K562 (cell line): ENCODE measurements around the gene BEST3. TPM values are rescaled to one million over a fixed set of nuclear protein-coding genes. Genes with fewer than 3 reads are reported as not detected.

Source experiments
- BACH1 ChIP-seq: fragments of 200-800 bp; sonication (Bioruptor generic); IDR thresholded peaks from 2 replicates; pipeline ENCODE4 v1.6.1; 2016; ENCODE audit warnings: missing genetic modification characterization, missing compliant biosample characterization
- BCLAF1 ChIP-seq, 2 experiments: fragments of 450-650 bp in 1 of 2; IDR thresholded peaks; 2 replicates each; pipeline ENCODE4 v1.6.1; 2011 to 2017; ENCODE audit warnings: low read depth in 2 of 2, antibody characterized with exemption in 1 of 2, borderline replicate concordance in 1 of 2, low read length in 1 of 2, mild to moderate bottlenecking in 1 of 2, mixed read lengths in 1 of 2; ENCODE audit not compliant: control insufficient read depth in 1 of 2
- CBX2 ChIP-seq: fragments of 200-600 bp; sonication (generic); IDR thresholded peaks from one replicate; pipeline ENCODE4 v1.6.1; 2012; ENCODE audit warnings: mild to moderate bottlenecking, low read length, inconsistent platforms; ENCODE audit not compliant: insufficient read depth, poor library complexity, severe bottlenecking
- CREB3L1 ChIP-seq: fragments of 450-650 bp; IDR thresholded peaks from 2 replicates; pipeline ENCODE4 v1.6.1; 2014; ENCODE audit warnings: low read depth, mild to moderate bottlenecking, moderate library complexity, borderline replicate concordance
- E4F1 ChIP-seq: fragments of 250-450 bp; sonication (Bioruptor Pico); IDR thresholded peaks from 2 replicates; pipeline ENCODE4 v1.5.0; 2021; ENCODE audit warnings: mild to moderate bottlenecking, borderline replicate concordance
- ID3 ChIP-seq, 2 experiments: fragments of 250-450 bp in 1 of 2; fragments of 450-650 bp in 1 of 2; sonication (Bioruptor Pico) in 1 of 2; IDR thresholded peaks; 2 replicates each; pipeline versions ENCODE4 v1.6.1 to v1.8.0; 2016 to 2021; ENCODE audit warnings: mild to moderate bottlenecking in 2 of 2, moderate library complexity in 2 of 2, missing compliant biosample characterization in 1 of 2, missing genetic modification characterization in 1 of 2
- KAT2B ChIP-seq: IDR thresholded peaks from one replicate; pipeline ENCODE4 v1.6.1; 2012; ENCODE audit warnings: low read depth, mild to moderate bottlenecking, control low read depth, inconsistent platforms, low read length, moderate library complexity
- MBD2 ChIP-seq: sonication (generic); IDR thresholded peaks from 2 replicates; pipeline ENCODE4 v1.6.1; 2016; ENCODE audit warnings: low read depth, borderline replicate concordance
- MXI1 ChIP-seq: IDR thresholded peaks from 2 replicates; pipeline ENCODE4 v1.6.1; 2011; ENCODE audit warnings: low read depth, mild to moderate bottlenecking, improper control_type of control experiment, low read length
- RBFOX2 ChIP-seq: fragments of 200-400 bp; formaldehyde crosslinking; IDR thresholded peaks from 2 replicates; pipeline ENCODE4 v1.6.1; 2017; ENCODE audit warnings: low read depth, mild to moderate bottlenecking, low read length, moderate library complexity
- SMC3 ChIP-seq: conservative IDR thresholded peaks from 2 replicates; pipeline ENCODE4 v1.6.1; 2011; ENCODE audit warnings: low read depth, low read length, improper control_type of control experiment; ENCODE audit not compliant: insufficient read depth
- SPI1 ChIP-seq: IDR thresholded peaks from 2 replicates; pipeline ENCODE4 v1.6.1; 2011; ENCODE audit warnings: low read depth, low read length, control low read depth, borderline replicate concordance
- TAF7 ChIP-seq: fragments of 450-650 bp; IDR thresholded peaks from 2 replicates; pipeline ENCODE4 v1.6.1; 2016; ENCODE audit warnings: missing genetic modification characterization, missing compliant biosample characterization
- THRAP3 ChIP-seq: fragments of 450-650 bp; IDR thresholded peaks from 2 replicates; pipeline ENCODE4 v1.6.1; 2016; ENCODE audit warnings: mild to moderate bottlenecking, inconsistent platforms, borderline replicate concordance
- ZBTB33 ChIP-seq: sonication (generic); formaldehyde crosslinking; IDR thresholded peaks from 2 replicates; pipeline ENCODE4 v1.8.1; 2023; ENCODE audit warnings: mild to moderate bottlenecking, missing genetic modification reagents
- ZNF589 ChIP-seq: fragments of 200-800 bp; sonication (Bioruptor generic); IDR thresholded peaks from 2 replicates; pipeline ENCODE4 v1.6.1; 2016; ENCODE audit warnings: low read depth, missing genetic modification characterization, missing compliant biosample characterization
- polyA plus RNA-seq, 8 experiments: library from polyadenylated mRNA; depleted of rRNA in 4 of 8; stranded (reverse) in 5 of 8; unstranded in 3 of 8; fragments of >200 nt; fragmentation: Nextera tagmentation in 2 of 8; fragmentation: Illumina TruSeq in 1 of 8; extraction: Ambion mirVana in 2 of 8; extraction: Trizol in 1 of 8; gene quantifications; 2 replicates each; pipeline versions ENCODE4 v1.2.1 to v1.2.3, GENCODE V29; 2011 to 2014; ENCODE audit warnings: inconsistent platforms in 1 of 8, missing spikeins in 1 of 8
- total RNA-seq, 7 experiments: library from RNA; depleted of rRNA in 6 of 7; stranded (reverse); fragments of >200 nt in 6 of 7; fragmentation: Illumina TruSeq in 2 of 7; extraction: Trizol in 2 of 7; gene quantifications; 2 replicates each; pipeline versions ENCODE4 v1.2.1 to v1.2.3, GENCODE V29; 2011 to 2021; ENCODE audit warnings: low replicate concordance in 1 of 7

BEST3 gene
- total and polyA plus RNA-seq, 9 of the 15 experiments (the other 6 are each of a cell fraction or from before 2014, with no cell fraction given): 0.15 TPM; not detected in 8

GRCh38 chr12:69639400-69640016, 59.6 kb downstream of the BEST3 start (continued):
- no peak for TF ChIP-seq BCLAF1 (IDR thresholded peaks at IDR 0.05; ENCODE audit: borderline replicate concordance in 1 of 2, control insufficient read depth in 1 of 2, low read depth in 2 of 2, low read length in 1 of 2)
- TF ChIP-seq CREB3L1: peak; percentile 48; the same call in 1 of the 2 replicates
- TF ChIP-seq TAF7 (tag): no peak
- no peak for TF ChIP-seq ID3 (CRISPR knock-in tag; IDR thresholded peaks at IDR 0.05)
- TF ChIP-seq ID3 (tag; IDR thresholded peaks at IDR 0.05): no peak
- peak; percentile 45; the same call in 1 of the 2 replicates for TF ChIP-seq SPI1
- TF ChIP-seq SMC3: peak; percentile 82
- TF ChIP-seq ZNF589 (CRISPR knock-in tag): no peak
- no peak for TF ChIP-seq MBD2
- TF ChIP-seq ZBTB33 (CRISPR knock-in tag): 0 out of 2 replicates have a peak, but pooled peaks have one; percentile 11
- no peak for TF ChIP-seq THRAP3
- no peak for TF ChIP-seq BACH1 (tag)
- no peak for TF ChIP-seq CBX2
- TF ChIP-seq KAT2B: no peak
- TF ChIP-seq RBFOX2: no peak
- 0 out of 2 replicates have a peak, but pooled peaks have one; percentile 24 for TF ChIP-seq MXI1
- TF ChIP-seq E4F1: no peak
